Omental fat pad (tissue), 4 donors: ENCODE results near the gene CDK10. TPM values are rescaled to one million over a fixed set of nuclear protein-coding genes. Genes with fewer than 3 reads are reported as not detected.

Source experiments
- ATAC-seq: fragments of 150-250 bp; one replicate; pipeline ENCODE4 v1.9.1; 2016; ENCODE audit warnings: mild to moderate bottlenecking, moderate library complexity; ENCODE audit not compliant: low FRiP score
- DNase-seq: peaks from one replicate; pipeline ENCODE4 v3.0.0-alpha.2; 2019; ENCODE audit warnings: low spot score
- CTCF ChIP-seq, 3 donors: fragments of 450-650 bp; IDR thresholded peaks; one replicate each; pipeline ENCODE4 v1.5.1; 2016 to 2017; ENCODE audit warnings: antibody characterized with exemption in 3 of 3, mild to moderate bottlenecking in 3 of 3, moderate library complexity in 2 of 3
- total RNA-seq, 4 donors: library from RNA; depleted of rRNA; stranded (reverse); fragments of >200 nt; gene quantifications; one replicate each; pipeline ENCODE4 v1.1.0, GENCODE V29; 2016

The CDK10 gene
- total RNA-seq, 4 donors from 2014 or later: 32.1 to 46.8 (median 38.3) TPM

- DNase-seq (no peak), ATAC-seq (no peak)
- no peak for TF ChIP-seq CTCF (IDR thresholded peaks at IDR 0.05)
These were observed 31.4 kb downstream of the CDK10 start for GRCh38 chr16:89717688-89718505.

DNA sequence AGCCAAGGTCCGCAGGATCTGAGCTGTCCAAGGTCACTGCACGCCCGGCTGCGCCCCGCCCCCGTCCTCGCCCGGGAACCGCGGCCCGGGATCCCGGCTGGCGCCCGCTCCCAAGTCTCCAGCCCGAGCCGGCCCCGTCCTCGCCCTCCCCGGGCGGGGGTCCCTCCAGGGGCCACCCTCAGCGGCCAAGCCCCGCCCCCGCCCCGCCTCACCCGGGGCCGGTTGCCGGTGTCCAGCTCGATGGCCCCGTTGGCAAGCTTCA, 34.0 kb downstream of the CDK10 start:
- no peak for DNase-seq
- peak; percentile 3 for ATAC-seq
- TF ChIP-seq CTCF (IDR thresholded peaks at IDR 0.05): no peak

DNA sequence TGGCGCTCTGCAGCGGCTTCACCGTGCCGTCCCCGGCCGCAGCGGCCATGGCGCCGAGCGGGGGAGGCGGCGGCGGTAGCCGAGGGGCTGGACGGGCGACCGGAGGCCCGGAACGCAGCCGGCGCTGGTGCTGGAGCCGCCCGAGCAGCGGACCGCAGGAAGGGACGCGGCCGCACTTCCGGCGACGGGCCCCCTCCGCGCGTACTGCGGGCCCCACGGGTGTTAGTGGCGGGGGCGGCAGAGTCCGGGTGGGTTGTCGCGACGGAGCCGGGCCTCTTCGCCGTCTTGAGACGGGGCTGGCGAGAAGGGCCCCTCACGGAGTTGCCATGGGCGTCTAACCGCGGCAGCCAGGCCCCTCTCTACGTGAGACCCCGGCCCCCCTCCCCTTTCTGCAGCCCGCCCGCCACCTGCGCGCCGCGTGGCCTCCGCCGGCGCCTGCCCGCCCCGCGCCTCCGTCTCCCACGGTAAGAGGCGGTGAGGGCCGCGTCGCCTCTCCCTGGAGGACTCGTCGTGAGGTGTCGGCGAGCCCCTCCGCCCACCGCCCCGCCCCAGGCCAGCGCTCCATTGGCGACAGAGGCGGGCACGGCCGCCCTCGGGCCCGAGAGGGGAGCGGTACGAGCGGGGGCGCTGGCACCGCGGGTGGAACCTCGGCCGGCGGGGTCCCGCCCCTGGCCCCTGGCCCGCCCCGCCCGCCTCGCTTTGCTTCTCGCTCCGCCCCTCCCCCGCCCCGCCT, 34.5 kb downstream of the CDK10 start, which contains the start of the genes VPS9D1 and ZNF276:
VPS9D1 (minus strand) TSS at position 86 of the 733 bp plus-strand sequence; CDS start at position 49, 37 bp downstream.
ZNF276 (plus strand) TSS at position 725 of the 733 bp plus-strand sequence. CDS start 104 bp downstream, outside the sequence.
- DNase-seq: no peak
- ATAC-seq: peak; percentile 73

GRCh38 chr16:89721546-89722391, 35.3 kb downstream of the CDK10 start:
- no peak for DNase-seq
- ATAC-seq: peak; percentile 21
- no peak for TF ChIP-seq CTCF (IDR thresholded peaks at IDR 0.05)

More for the DNA sequence above, 34.5 kb downstream of the CDK10 start, which contains the start of the genes VPS9D1 and ZNF276:
- TF ChIP-seq CTCF (IDR thresholded peaks at IDR 0.05): no peak

DNA sequence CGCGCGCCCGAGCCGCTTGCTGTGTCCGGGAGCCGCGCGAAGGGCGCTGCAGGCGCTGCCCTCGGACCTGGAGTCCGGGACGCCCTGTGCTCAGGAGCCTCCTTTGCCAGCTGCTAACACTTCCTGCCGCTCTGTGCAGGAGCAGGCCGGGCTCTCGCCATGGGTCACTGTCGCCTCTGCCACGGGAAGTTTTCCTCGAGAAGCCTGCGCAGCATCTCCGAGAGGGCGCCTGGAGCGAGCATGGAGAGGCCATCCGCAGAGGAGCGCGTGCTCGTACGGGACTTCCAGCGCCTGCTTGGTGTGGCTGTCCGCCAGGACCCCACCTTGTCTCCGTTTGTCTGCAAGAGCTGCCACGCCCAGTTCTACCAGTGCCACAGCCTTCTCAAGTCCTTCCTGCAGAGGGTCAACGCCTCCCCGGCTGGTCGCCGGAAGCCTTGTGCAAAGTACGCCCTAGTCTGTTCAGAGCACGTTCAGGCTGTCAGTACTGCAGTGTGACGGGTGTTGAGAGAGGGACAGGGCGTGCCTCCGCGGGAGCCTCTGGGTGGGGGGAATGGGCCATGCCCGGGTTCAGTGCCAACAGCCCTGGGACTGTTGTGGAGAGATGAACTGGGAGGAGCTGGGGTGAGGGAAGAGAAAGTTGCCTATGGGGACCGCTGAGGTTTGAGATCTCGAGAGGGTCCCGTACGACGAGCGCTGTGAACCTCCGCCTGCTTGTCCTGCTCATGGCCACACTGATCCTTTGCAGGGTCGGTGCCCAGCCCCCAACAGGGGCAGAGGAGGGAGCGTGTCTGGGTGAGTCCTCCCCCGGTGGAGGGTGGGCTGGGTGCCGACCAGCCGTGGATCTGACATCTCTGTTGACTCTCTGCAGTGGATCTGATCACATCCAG, 36.1 kb downstream of the CDK10 start:
- ATAC-seq: no peak
- no peak for DNase-seq
- no peak for TF ChIP-seq CTCF (IDR thresholded peaks at IDR 0.05)
